ENCODE results near the gene PFN4. TPM values are rescaled to one million over a fixed set of nuclear protein-coding genes. Genes with fewer than 3 reads are reported as not detected.

PFN4 gene
- total and polyA plus RNA-seq, 9 of the 15 experiments (the other 6 are each of a cell fraction or from before 2014, with no cell fraction given), result 0.07 to 0.54 (median 0.31) TPM; not detected in 2

DNA sequence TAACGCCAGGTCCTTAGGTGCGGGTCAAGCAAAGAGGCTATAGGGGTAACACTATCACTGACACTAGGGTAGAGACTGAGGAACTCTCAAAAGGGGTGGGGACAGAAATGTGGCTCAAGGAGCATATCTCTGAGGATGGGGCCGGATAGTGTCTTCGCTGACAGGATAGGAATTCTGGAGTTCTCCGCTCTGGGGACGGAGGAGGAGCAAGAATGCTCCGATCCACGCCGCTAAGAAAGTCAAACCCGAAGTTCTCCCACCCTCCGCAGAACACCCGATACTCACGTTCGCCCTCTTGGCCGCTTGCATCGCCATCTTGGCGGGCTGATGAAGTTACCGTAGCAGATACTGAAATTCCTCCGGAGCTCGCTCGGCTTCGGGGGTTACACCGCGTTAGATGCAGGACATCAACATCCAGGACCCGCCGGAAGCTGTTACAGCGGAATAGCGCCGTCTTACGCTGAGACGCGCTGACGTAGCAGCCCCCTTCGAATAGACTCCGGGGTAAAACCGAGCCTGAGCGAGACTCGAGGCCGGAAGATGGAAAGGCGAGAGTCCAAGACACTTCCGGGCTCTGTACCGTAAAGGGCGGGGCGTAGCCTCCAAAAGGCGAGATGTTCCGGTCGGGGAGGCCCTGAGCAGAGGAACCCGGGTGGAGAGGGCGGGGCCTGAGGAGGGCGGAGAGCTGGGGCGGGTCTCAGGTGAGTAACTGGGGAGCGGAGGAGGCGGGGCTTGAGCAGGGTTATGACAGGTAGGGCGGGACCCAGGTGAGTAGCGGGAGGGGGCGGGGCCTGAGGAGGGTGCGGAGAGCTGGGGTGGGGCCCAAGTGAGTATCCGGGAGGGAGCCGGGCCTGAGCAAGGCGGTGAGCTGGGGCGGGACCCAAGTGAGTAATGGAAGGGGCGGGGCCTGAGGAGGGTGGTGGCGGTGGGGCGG lies 47.0 kb downstream of the PFN4 start, which contains the start of gene SF3B6 (continued):
- TF ChIP-seq, protein P1, sequence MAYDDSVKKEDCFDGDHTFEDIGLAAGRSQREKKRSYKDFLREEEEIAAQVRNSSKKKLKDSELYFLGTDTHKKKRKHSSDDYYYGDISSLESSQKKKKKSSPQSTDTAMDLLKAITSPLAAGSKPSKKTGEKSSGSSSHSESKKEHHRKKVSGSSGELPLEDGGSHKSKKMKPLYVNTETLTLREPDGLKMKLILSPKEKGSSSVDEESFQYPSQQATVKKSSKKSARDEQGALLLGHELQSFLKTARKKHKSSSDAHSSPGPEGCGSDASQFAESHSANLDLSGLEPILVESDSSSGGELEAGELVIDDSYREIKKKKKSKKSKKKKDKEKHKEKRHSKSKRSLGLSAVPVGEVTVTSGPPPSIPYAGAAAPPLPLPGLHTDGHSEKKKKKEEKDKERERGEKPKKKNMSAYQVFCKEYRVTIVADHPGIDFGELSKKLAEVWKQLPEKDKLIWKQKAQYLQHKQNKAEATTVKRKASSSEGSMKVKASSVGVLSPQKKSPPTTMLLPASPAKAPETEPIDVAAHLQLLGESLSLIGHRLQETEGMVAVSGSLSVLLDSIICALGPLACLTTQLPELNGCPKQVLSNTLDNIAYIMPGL (CRISPR knock-in tag; IDR thresholded peaks at IDR 0.05), result no peak
- TF ChIP-seq ZNF695 (CRISPR knock-in tag; IDR thresholded peaks at IDR 0.05) (no peak), MTA3 (IDR thresholded peaks at IDR 0.05; ENCODE audit: borderline replicate concordance) (peak; percentile 93), JUN (IDR thresholded peaks at IDR 0.05; ENCODE audit: borderline replicate concordance, low read depth, low read length) (peak; percentile 82), JUN (CRISPR knock-in tag; IDR thresholded peaks at IDR 0.05; ENCODE audit: borderline replicate concordance) (no peak), MAFF (IDR thresholded peaks at IDR 0.05; ENCODE audit: low read length) (no peak), SUPT5H (IDR thresholded peaks at IDR 0.05) (peak; percentile 93), SIX5 (IDR thresholded peaks at IDR 0.05; ENCODE audit: borderline replicate concordance in 1 of 2, insufficient read depth in 1 of 2, low read depth in 1 of 2, low read length in 2 of 2) (peak; percentile 59 to 61; a peak in 3 of 4 replicates), ZEB2 (IDR thresholded peaks at IDR 0.05) (peak; percentile 98), MAFK (IDR thresholded peaks at IDR 0.05; ENCODE audit: low read length) (peak; percentile 77), CHD1 (IDR thresholded peaks at IDR 0.05; ENCODE audit: low read length) (peak; percentile 71), SMARCC2 (IDR thresholded peaks at IDR 0.05; ENCODE audit: low read depth) (0 out of 2 replicates have a peak, but pooled peaks have one; percentile 18), TAF7 (tag; IDR thresholded peaks at IDR 0.05) (peak; percentile 90)
- TF ChIP-seq, protein P2, sequence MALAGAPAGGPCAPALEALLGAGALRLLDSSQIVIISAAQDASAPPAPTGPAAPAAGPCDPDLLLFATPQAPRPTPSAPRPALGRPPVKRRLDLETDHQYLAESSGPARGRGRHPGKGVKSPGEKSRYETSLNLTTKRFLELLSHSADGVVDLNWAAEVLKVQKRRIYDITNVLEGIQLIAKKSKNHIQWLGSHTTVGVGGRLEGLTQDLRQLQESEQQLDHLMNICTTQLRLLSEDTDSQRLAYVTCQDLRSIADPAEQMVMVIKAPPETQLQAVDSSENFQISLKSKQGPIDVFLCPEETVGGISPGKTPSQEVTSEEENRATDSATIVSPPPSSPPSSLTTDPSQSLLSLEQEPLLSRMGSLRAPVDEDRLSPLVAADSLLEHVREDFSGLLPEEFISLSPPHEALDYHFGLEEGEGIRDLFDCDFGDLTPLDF (CRISPR knock-in tag; IDR thresholded peaks at IDR 0.05), result 0 out of 2 replicates have a peak, but pooled peaks have one; percentile 53
